GM19328 (cell line): ENCODE measurements around the gene SERGEF.

Source experiments
- ATAC-seq: cut with Tn5 transposase; IDR thresholded peaks from one replicate; pipeline ENCODE4 v1.9.1; 2021; ENCODE audit warnings: mild to moderate bottlenecking, moderate library complexity; ENCODE audit not compliant: unreplicated experiment

Gene SERGEF

GRCh38 chr11:17954395-17955252 lies 58.2 kb downstream of the SERGEF start:
- ATAC-seq: no peak

DNA sequence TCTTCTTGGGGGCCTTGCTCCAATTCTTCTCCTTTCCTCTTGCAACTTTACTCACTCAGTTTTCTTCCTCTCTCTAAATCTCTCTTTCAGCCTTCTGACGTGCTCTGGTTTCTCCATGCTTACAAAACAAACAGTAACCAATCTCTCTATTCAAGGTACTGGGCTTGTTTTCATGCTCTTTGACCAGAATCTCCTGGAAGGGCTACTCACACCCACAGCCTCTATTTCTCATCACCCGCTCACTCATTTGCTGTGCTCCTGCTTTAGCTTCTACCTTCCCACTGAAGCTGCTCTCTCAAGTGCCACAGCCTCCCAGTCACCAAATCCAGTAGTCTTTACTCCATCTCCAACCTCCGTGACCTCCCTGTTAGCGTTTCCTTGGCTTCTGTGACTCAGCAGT lies 60.4 kb downstream of the SERGEF start:
- no peak for ATAC-seq

DNA sequence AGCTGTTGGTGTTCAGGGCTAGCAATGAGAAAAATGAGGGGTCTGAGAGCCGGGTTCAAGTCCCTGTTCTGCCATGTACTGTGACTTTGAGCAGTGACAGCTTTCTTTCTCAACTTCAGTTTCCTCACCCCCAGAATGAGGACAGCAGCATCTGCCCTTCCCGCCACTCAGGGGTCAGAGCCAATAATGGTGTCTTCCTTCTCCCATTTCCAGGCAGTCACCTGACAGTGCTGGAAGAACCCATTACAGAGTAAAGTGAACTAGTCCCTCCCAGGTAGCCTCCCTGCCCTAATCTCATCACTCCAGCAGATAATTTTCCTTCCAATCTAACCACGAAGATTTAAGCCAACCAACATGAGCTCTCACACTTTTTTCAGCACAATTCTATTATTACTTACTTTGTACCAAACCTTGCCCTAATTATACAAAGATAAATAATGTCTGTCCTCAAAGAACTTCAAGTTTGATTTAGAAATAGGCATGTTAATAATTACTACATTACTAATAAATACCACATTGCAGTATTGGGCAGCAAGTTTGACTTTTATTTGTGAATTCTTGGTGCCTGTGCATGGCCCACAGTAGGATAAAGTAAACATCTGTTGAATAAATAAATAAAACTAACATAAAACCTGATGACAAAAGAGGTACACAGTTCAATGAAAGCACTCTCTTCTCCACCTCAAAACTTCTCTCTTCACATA lies 61.0 kb downstream of the SERGEF start:
- no peak for ATAC-seq

- ATAC-seq: no peak
Measured at GRCh38 chr11:17950644-17951043, 62.2 kb downstream of the SERGEF start.

- no peak for ATAC-seq
Measured at GRCh38 chr11:17948296-17948695, 64.6 kb downstream of the SERGEF start.

GRCh38 chr11:17939542-17939941 lies 73.3 kb downstream of the SERGEF start:
- ATAC-seq: no peak

DNA sequence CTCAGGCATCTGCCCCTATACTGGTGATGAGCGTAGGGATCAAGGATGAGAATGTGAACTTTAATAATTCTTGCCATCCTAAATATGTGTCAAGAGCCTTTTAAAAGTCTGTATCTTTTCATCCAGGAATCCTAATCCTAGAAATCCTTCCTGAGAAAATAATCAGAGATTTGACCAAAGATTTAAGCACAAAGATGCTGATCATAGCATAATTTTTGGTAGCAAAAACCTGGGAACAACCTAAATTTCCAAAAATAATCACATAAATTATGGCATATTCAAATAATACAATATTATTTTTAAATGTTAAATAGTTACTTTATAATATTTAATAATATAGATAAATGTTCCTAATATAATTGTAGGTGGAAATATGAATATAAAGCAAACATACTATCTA lies 76.1 kb downstream of the SERGEF start:
- ATAC-seq: no peak

- ATAC-seq: no peak
Measured at GRCh38 chr11:17934194-17934593, 78.7 kb downstream of the SERGEF start.

DNA sequence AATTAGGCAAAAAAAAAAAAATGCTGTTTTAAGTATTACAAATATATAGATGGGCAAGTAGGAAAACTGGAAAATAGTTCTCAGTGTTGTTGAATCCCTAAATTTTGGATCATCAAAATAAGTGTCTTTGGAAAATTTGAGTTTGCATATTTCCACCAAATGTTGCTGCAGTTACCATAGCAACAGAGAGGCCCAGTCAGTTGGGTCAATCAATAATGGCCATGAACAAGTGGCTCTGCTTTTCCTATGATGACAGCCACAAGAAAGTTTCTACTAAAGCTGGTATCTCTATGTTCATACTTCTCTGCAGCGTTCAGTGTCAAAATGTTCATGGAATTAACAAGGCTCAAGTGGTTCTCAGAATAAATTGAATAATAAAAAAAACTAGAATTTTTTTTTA lies 79.1 kb downstream of the SERGEF start:
- no peak for ATAC-seq

GRCh38 chr11:17932472-17932871 lies 80.4 kb downstream of the SERGEF start:
- ATAC-seq: no peak

DNA sequence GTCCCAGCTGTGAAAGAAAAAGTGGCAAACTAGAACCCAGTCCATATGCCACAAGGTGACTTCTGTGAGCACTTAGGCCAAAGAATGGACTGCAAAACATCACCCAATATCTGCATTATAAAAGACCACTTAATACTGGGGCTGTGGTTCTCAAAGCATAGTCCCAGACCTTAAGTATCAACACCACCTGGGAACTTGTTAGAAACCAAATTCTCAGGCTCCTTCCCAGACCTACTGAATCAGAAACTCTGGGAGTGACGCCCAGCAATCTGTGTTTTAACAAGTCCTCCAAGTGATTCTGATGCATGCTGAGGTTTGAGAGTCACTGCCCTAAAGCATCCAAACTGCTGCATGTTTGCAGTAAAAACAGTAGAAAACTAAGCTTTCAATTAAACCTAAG lies 81.3 kb downstream of the SERGEF start:
- no peak for ATAC-seq

DNA sequence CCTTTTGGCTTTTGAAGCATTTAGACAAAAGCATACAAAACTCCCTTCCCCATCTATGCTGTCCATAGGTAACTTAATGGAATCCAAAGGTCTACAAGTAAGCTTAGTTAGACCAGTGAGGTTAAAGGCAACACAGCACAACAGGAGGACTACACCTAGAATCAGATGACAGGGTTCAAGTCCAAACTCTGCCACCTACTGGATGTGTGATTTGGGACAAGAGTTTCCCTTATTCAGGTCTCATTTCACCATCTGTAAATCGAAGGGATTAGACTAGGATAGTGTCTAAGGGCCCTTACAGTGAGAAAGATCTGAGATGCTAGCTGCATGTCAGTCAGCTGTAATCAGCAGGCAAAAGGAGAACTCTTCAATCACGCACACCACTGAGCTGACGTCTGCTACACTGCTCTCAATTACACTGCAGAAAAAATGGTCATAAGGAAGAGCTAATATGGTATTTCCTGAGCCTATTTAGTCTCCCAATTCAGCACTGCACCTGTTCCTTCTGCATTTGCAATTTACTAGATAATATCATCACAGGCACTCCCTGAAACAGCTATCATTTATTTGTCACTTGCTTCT lies 82.2 kb downstream of the SERGEF start:
- no peak for ATAC-seq

GRCh38 chr11:17929171-17929570 lies 83.7 kb downstream of the SERGEF start:
- ATAC-seq: no peak

DNA sequence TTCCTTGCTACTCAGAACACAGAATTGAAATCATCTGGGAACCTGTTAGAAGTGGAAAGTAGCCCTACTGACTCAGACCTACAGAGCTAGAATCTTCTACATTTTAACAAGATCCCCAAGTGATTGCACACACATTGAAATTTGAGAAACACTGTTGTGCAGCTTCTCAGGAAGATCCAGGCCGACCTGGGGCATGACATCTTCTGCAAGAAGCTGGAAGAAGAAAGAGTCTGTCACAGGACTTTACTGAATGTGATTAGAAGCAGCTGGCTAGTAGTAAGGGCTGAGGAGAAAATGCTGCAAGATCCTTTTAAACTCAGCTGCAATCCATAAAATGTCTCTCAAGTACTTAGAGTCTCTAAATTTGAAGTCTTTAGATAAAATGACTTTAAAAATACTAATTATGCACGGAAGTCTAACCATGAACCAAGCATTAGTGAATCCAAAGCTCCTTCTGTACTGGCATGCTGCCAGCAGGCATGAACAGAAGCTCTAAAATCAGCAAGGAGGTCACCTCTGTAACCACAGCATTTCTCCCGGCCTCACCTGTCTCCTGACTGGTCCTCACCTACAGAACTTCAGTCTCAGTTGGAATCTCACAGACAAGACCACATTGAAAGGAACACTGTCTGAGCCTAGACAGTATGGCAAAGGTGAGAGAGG lies 85.0 kb downstream of the SERGEF start:
- no peak for ATAC-seq

DNA sequence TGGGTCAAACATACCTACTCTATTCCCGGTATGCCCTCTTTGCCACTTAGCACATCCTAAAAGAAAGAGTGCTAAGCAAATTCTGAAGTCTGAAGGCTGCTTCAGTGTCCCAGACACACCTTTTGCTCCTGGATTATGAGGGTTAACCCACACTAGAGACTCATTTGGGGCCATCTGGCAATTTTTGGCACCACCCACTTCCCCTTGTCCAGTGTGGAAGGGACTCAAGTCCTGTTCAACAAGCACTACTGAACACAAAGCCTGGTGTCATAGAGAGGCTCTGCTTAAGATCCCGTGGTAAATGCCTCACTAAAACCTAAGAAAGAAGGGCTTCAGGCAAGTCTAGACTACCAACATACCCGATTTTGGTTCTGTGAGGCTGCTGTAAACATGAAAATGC lies 85.8 kb downstream of the SERGEF start:
- ATAC-seq: no peak

GRCh38 chr11:17924713-17925112 lies 88.1 kb downstream of the SERGEF start:
- ATAC-seq: no peak

DNA sequence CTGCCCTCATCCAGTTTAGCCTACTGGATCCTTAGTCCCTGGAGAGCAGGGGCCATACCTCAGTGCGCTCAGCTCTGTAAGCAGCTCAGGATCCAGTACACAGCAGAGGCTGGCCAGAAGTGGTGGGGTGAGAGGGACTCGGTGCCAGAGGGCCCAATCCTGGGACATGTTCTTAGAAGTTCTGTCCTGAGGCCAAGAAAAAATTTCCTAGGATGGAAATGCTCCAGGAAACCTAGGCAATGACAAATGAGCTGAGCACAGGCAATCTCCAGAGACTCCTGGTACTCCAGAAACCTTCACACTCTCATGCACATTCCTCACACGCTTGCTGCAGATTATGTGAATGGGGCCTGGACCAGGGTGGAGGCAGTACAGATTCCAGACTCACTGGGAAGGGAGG lies 89.6 kb downstream of the SERGEF start:
- ATAC-seq: no peak

DNA sequence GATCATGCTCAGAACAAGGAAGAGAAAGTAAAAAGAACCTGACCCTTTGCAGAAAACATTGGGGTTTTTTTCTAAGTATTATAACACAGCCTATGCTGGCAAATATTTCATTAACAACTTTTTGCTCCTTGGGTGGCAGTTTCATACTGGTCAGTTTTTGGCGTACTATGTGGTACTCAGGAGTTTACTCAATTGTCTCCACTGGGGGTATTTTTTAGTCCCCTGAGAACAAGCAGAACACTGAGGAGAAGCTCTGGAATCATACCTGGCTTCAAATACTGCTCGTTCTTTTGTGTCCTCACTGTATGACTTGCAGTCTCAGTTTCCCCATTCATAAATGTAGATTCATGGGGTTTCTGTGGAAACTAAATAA lies 90.4 kb downstream of the SERGEF start:
- no peak for ATAC-seq

- ATAC-seq: no peak
Measured at GRCh38 chr11:17921659-17922415, 91.0 kb downstream of the SERGEF start.

DNA sequence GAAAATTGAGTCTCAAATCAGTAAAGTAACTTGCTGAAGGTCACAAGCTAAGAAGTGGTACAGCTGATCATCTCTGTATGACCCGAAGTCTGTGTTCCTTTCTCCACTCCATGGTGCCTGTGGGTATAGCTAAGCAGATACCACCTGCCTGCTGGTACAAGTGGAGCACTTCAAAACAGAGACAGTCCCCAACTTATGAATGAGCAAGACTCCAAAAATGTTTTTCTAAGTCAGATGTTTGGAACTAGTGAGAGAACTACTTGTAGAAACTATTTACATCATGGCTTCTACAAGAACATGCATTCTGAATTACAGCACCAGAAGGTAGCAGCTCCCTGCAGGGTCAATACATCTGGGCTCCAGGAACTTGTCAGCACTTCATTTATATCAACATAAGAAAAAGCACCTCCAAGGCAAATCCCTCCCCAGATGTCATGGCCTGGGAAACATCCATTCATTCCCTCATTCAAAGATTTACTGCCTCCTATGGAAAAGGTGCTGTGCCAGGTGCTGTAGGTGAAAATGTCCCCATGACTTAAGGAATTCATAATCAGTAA lies 94.7 kb downstream of the SERGEF start:
- no peak for ATAC-seq

- ATAC-seq: no peak
Measured at GRCh38 chr11:17917556-17917955, 95.3 kb downstream of the SERGEF start.
